H9 (cell line): ENCODE measurements around the gene LINGO3. TPM values are rescaled to one million over a fixed set of nuclear protein-coding genes. Genes with fewer than 3 reads are reported as not detected.

ENCODE experiments used
- DNase-seq: peaks from one replicate; pipeline ENCODE4 v3.0.0-alpha.2; 2017
- H2AFZ ChIP-seq: one replicate; pipeline ENCODE4 v1.6.1; 2013; ENCODE audit warnings: mild to moderate bottlenecking, low read length, control low read depth, moderate library complexity
- H2AK5ac ChIP-seq: 2 replicates; pipeline ENCODE4 v1.6.1; 2013; ENCODE audit warnings: low read length, control low read depth, mixed read lengths; ENCODE audit not compliant: insufficient read length
- H2BK120ac ChIP-seq: one replicate; pipeline ENCODE4 v1.6.1; 2013; ENCODE audit warnings: low read depth, mild to moderate bottlenecking, low read length, control low read depth, inconsistent platforms; ENCODE audit not compliant: poor library complexity, severe bottlenecking
- H2BK12ac ChIP-seq: 2 replicates; pipeline ENCODE4 v1.6.1; 2013; ENCODE audit warnings: low read length, control low read depth, mixed read lengths, low read depth; ENCODE audit not compliant: insufficient read length
- H2BK15ac ChIP-seq: 2 replicates; pipeline ENCODE4 v1.6.1; 2013; ENCODE audit warnings: low read depth, low read length, control low read depth
- H2BK20ac ChIP-seq: one replicate; pipeline ENCODE4 v1.6.1; 2013; ENCODE audit warnings: low read depth, mild to moderate bottlenecking, low read length, control low read depth, inconsistent platforms; ENCODE audit not compliant: poor library complexity, severe bottlenecking
- H2BK5ac ChIP-seq: 2 replicates; pipeline ENCODE4 v1.6.1; 2013; ENCODE audit warnings: low read length, control low read depth, mixed read lengths; ENCODE audit not compliant: insufficient read length
- H3K14ac ChIP-seq: 2 replicates; pipeline ENCODE4 v1.6.1; 2013; ENCODE audit warnings: low read length, control low read depth; ENCODE audit not compliant: insufficient read depth
- H3K18ac ChIP-seq: 2 replicates; pipeline ENCODE4 v1.6.1; 2013; ENCODE audit warnings: low read depth, mild to moderate bottlenecking, mixed read lengths, low read length, control low read depth; ENCODE audit not compliant: insufficient read length
- H3K23ac ChIP-seq: 2 replicates; pipeline ENCODE4 v1.6.1; 2013; ENCODE audit warnings: low read length, control low read depth, mixed read lengths, low read depth; ENCODE audit not compliant: insufficient read length
- H3K23me2 ChIP-seq: 2 replicates; pipeline ENCODE4 v1.6.1; 2013; ENCODE audit warnings: low read depth, mild to moderate bottlenecking, mixed read lengths, low read length, control low read depth; ENCODE audit not compliant: insufficient read length, poor library complexity, severe bottlenecking
- H3K27ac ChIP-seq: 2 replicates; pipeline ENCODE4 v1.5.1; 2013; ENCODE audit warnings: low read length, control low read depth, mixed read lengths, low read depth; ENCODE audit not compliant: insufficient read length
- H3K27me3 ChIP-seq: 2 replicates; pipeline ENCODE4 v1.6.1; 2013; ENCODE audit warnings: low read length, control low read depth, inconsistent platforms; ENCODE audit not compliant: insufficient read depth
- H3K4ac ChIP-seq: 2 replicates; pipeline ENCODE4 v1.6.1; 2013; ENCODE audit warnings: low read depth, mild to moderate bottlenecking, control low read depth, inconsistent platforms, low read length, moderate library complexity
- H3K4me1 ChIP-seq: 2 replicates; pipeline ENCODE4 v1.6.1; 2013; ENCODE audit warnings: low read length, control low read depth, inconsistent platforms; ENCODE audit not compliant: insufficient read depth
- H3K4me2 ChIP-seq: 2 replicates; pipeline ENCODE4 v1.6.1; 2013; ENCODE audit warnings: low read length, control low read depth, mixed read lengths; ENCODE audit not compliant: insufficient read length, insufficient read depth
- H3K56ac ChIP-seq: 2 replicates; pipeline ENCODE4 v1.6.1; 2013; ENCODE audit warnings: low read depth, mild to moderate bottlenecking, mixed read lengths, low read length, control low read depth; ENCODE audit not compliant: insufficient read length
- H3K79me1 ChIP-seq: 2 replicates; pipeline ENCODE4 v1.6.1; 2013; ENCODE audit warnings: low read depth, mild to moderate bottlenecking, moderate library complexity, low read length, control low read depth, inconsistent platforms; ENCODE audit not compliant: insufficient read depth, poor library complexity, severe bottlenecking
- H3K79me2 ChIP-seq: 2 replicates; pipeline ENCODE4 v1.6.1; 2013; ENCODE audit warnings: low read length, control low read depth, inconsistent platforms; ENCODE audit not compliant: insufficient read depth
- H3K9ac ChIP-seq: 2 replicates; pipeline ENCODE4 v1.6.1; 2013; ENCODE audit warnings: low read length, control low read depth, mixed read lengths; ENCODE audit not compliant: insufficient read length; ENCODE audit errors: extremely low read depth
- H3K9me3 ChIP-seq: one replicate; pipeline ENCODE4 v1.6.1; 2013; ENCODE audit warnings: low read depth, low read length, inconsistent platforms; ENCODE audit not compliant: control insufficient read depth
- H3T11ph ChIP-seq: one replicate; pipeline ENCODE4 v1.6.1; 2013; ENCODE audit warnings: mild to moderate bottlenecking, low read length, control low read depth, inconsistent platforms
- H4K20me1 ChIP-seq: one replicate; pipeline ENCODE4 v1.6.1; 2013; ENCODE audit not compliant: control insufficient read depth, insufficient read length, insufficient read depth
- H4K5ac ChIP-seq: 2 replicates; pipeline ENCODE4 v1.6.1; 2013; ENCODE audit warnings: low read depth, mild to moderate bottlenecking, mixed read lengths, low read length, control low read depth; ENCODE audit not compliant: insufficient read length
- H4K8ac ChIP-seq: replicated peaks from 2 replicates; pipeline ENCODE4 v1.6.1; 2013; ENCODE audit warnings: low read length, control low read depth, mixed read lengths, low read depth; ENCODE audit not compliant: insufficient read length
- H4K91ac ChIP-seq: 2 replicates; pipeline ENCODE4 v1.6.1; 2013; ENCODE audit warnings: low read depth, mild to moderate bottlenecking, moderate library complexity, mixed read lengths, low read length, control low read depth; ENCODE audit not compliant: insufficient read length
- H3K27ac Mint-ChIP-seq, 3 experiments: 2 replicates in 2 of 3; 3 replicates in 1 of 3; pipeline ENCODE4 v1.8.0; 2020 to 2021; ENCODE audit warnings: mixed read lengths in 3 of 3, mild to moderate bottlenecking in 1 of 3, moderate library complexity in 1 of 3
- H3K27me3 Mint-ChIP-seq: 2 replicates; pipeline ENCODE4 v1.8.0; 2021; ENCODE audit warnings: low read depth, mild to moderate bottlenecking, moderate library complexity, mixed read lengths
- H3K36me3 Mint-ChIP-seq, 3 experiments: 2 replicates in 2 of 3; 3 replicates in 1 of 3; pipeline ENCODE4 v1.8.0; 2020 to 2021; ENCODE audit warnings: low read depth in 3 of 3, mixed read lengths in 3 of 3; ENCODE audit not compliant: insufficient read depth in 1 of 3
- H3K4me1 Mint-ChIP-seq, 2 experiments: 2 replicates each; pipeline ENCODE4 v1.8.0; 2020; ENCODE audit warnings: mixed read lengths in 2 of 2
- H3K4me3 Mint-ChIP-seq, 2 experiments: 2 replicates in 1 of 2; 3 replicates in 1 of 2; pipeline ENCODE4 v1.8.0; 2020 to 2021; ENCODE audit warnings: mild to moderate bottlenecking in 2 of 2, mixed read lengths in 2 of 2, moderate library complexity in 1 of 2
- H3K9me3 Mint-ChIP-seq, 2 experiments: 2 replicates in 1 of 2; 3 replicates in 1 of 2; pipeline ENCODE4 v1.8.0; 2020; ENCODE audit warnings: mild to moderate bottlenecking in 2 of 2, mixed read lengths in 2 of 2, moderate library complexity in 1 of 2
- CTCF ChIP-seq: fragments of 200-600 bp; sonication (generic); conservative IDR thresholded peaks from 3 replicates; pipeline ENCODE4 v1.8.0; 2021; ENCODE audit warnings: antibody characterized with exemption, mild to moderate bottlenecking
- WGBS: extraction: QIAGEN DNeasy Blood & Tissue Kit; methylation state at CpG from one replicate; pipeline ENCODE4 v1.1.7; 2013; ENCODE audit warnings: missing lambda C conversion rate, low lambda C conversion rate, mixed read lengths; ENCODE audit not compliant: insufficient read length; ENCODE audit errors: extremely low coverage; 5-methylcytosine and 5-hydroxymethylcytosine counted together
- total RNA-seq: library from RNA; stranded (reverse); gene quantifications from 2 replicates; pipeline ENCODE4 v1.2.1, GENCODE V29; 2021

LINGO3 gene
- total RNA-seq, 1 experiment from 2014 or later = 0.28 TPM

GRCh38 chr19:2319551-2319950 lies 11.6 kb upstream of the LINGO3 start:
- WGBS = no CpG with 5 or more reads among the region's 20 CpGs
- H2BK12ac ChIP-seq = no peak overlapping the region
- H2BK5ac ChIP-seq = no peak overlapping the region
- Mint-ChIP-seq H3K4me3 (no peak overlapping the region), H3K9me3 (peaks cover 0 to 9% of the 10 kb centered on the region in 2 experiments; a peak in 3 of 5 replicates), H3K36me3 (peaks cover 2 to 20% (median 17%) of the 10 kb centered on the region in 3 experiments; a peak in 6 of 7 replicates), H3K27me3 (peaks cover 17% of the 10 kb centered on the region), H3K27ac (no peak overlapping the region), H3K4me1 (0 out of 4 replicates have a peak, but pooled peaks cover 6 to 12% of the 10 kb centered on the region in 2 experiments)
- H3K79me1 ChIP-seq = no peaks in the 10 kb centered on the region
- no peaks in the 10 kb centered on the region for H3K79me2 ChIP-seq
- no peak overlapping the region for H3K27ac ChIP-seq
- no peak overlapping the region for H2AK5ac ChIP-seq
- H3T11ph ChIP-seq = no peak overlapping the region
- no peaks in the 10 kb centered on the region for H3K9me3 ChIP-seq
- no peak overlapping the region for H2BK120ac ChIP-seq
- no peak overlapping the region for H3K4ac ChIP-seq
- no peak overlapping the region for H4K5ac ChIP-seq
- H3K9ac ChIP-seq = no peak overlapping the region
- H3K14ac ChIP-seq = no peak overlapping the region; the same call in 1 of the 2 replicates
- no peak for TF ChIP-seq CTCF
- H4K20me1 ChIP-seq = no peaks in the 10 kb centered on the region
- no peak overlapping the region for H2BK15ac ChIP-seq
- no peak overlapping the region for H2AFZ ChIP-seq
- H3K23ac ChIP-seq = no peak overlapping the region
- no peak overlapping the region for H4K91ac ChIP-seq
- H4K8ac ChIP-seq = no peak overlapping the region
- no peaks in the 10 kb centered on the region for H3K27me3 ChIP-seq
- H3K18ac ChIP-seq = no peak overlapping the region
- H3K4me2 ChIP-seq = no peak overlapping the region
- H3K56ac ChIP-seq = no peak overlapping the region
- H2BK20ac ChIP-seq = no peak overlapping the region
- no peaks in the 10 kb centered on the region for H3K23me2 ChIP-seq
- H3K4me1 ChIP-seq = no peaks in the 10 kb centered on the region
- no peak for DNase-seq
